KMS-11 (cell line): ENCODE results near the gene MICA.
"Not testable (repeated sequence)": the region's sequence is repeated elsewhere in the genome, so short reads cannot be mapped to it uniquely, and the experiment has no call there.

Experiments
- H2AFZ ChIP-seq: fragments of 200-600 bp; sonication (generic); 2 replicates; pipeline ENCODE4 v1.6.1; 2016; ENCODE audit warnings: antibody characterized with exemption, mixed run types, low read depth
- H3K27ac ChIP-seq: fragments of 200-600 bp; sonication (generic); 2 replicates; pipeline ENCODE4 v1.6.1; 2016; ENCODE audit warnings: mild to moderate bottlenecking, mixed run types
- H3K27me3 ChIP-seq: fragments of 200-600 bp; sonication (generic); 2 replicates; pipeline ENCODE4 v1.6.1; 2017; ENCODE audit warnings: mild to moderate bottlenecking, low read depth, mixed run types, moderate library complexity; ENCODE audit not compliant: insufficient read depth
- H3K36me3 ChIP-seq: fragments of 200-600 bp; sonication (generic); 2 replicates; pipeline ENCODE4 v1.6.1; 2017; ENCODE audit warnings: mild to moderate bottlenecking, mixed run types; ENCODE audit not compliant: insufficient read depth
- H3K4me1 ChIP-seq: fragments of 200-600 bp; sonication (generic); 2 replicates; pipeline ENCODE4 v1.6.1; 2016; ENCODE audit warnings: mild to moderate bottlenecking, low read depth, mixed run types; ENCODE audit not compliant: poor library complexity, severe bottlenecking
- H3K4me2 ChIP-seq: fragments of 200-600 bp; sonication (generic); 2 replicates; pipeline ENCODE4 v1.7.0; 2016; ENCODE audit warnings: mild to moderate bottlenecking, mixed run types
- H3K4me3 ChIP-seq: fragments of 200-600 bp; sonication (generic); IDR thresholded peaks from 2 replicates; pipeline ENCODE4 v1.6.1; 2017; ENCODE audit warnings: low read depth, low read length, mixed read lengths; ENCODE audit not compliant: insufficient read depth
- H3K79me2 ChIP-seq: fragments of 200-600 bp; sonication (generic); 2 replicates; pipeline ENCODE4 v1.6.1; 2016; ENCODE audit warnings: low read depth, mixed run types; ENCODE audit not compliant: insufficient read depth
- H3K9ac ChIP-seq: fragments of 200-600 bp; sonication (generic); 2 replicates; pipeline ENCODE4 v1.6.1; 2016; ENCODE audit warnings: mild to moderate bottlenecking, mixed run types
- H4K20me1 ChIP-seq: fragments of 200-600 bp; sonication (generic); 2 replicates; pipeline ENCODE4 v1.6.1; 2016; ENCODE audit warnings: mild to moderate bottlenecking, mixed run types; ENCODE audit not compliant: insufficient read depth
- CTCF ChIP-seq: fragments of 200-600 bp; sonication (generic); conservative IDR thresholded peaks from 2 replicates; pipeline ENCODE4 v1.6.1; 2017; ENCODE audit warnings: low read depth, mild to moderate bottlenecking, antibody characterized with exemption, low read length, moderate library complexity, mixed read lengths

Gene MICA

GRCh38 chr6:31383149-31383548 lies 20.2 kb upstream of the MICA start:
- no peak overlapping the region for H3K27ac ChIP-seq
- H3K36me3 ChIP-seq, result no peaks in the 10 kb centered on the region
- no peak for TF ChIP-seq CTCF
- no peaks in the 10 kb centered on the region for H4K20me1 ChIP-seq
- no peak overlapping the region for H2AFZ ChIP-seq
- H3K79me2 ChIP-seq, result no peaks in the 10 kb centered on the region
- H3K4me3 ChIP-seq, result no peak overlapping the region
- H3K9ac ChIP-seq, result no peak overlapping the region
- no peaks in the 10 kb centered on the region for H3K4me1 ChIP-seq
- no peak overlapping the region for H3K4me2 ChIP-seq
- H3K27me3 ChIP-seq, result no peaks in the 10 kb centered on the region

GRCh38 chr6:31385041-31385440 lies 18.4 kb upstream of the MICA start:
- Histone ChIP-seq H3K79me2 (no peaks in the 10 kb centered on the region), H3K27me3 (no peaks in the 10 kb centered on the region), H3K36me3 (no peaks in the 10 kb centered on the region), H3K9ac (no peak overlapping the region), H3K4me3 (no peak overlapping the region), H3K4me1 (no peaks in the 10 kb centered on the region), H3K27ac (no peak overlapping the region), H4K20me1 (no peaks in the 10 kb centered on the region), H3K4me2 (no peak overlapping the region), H2AFZ (no peak overlapping the region)
- no peak for TF ChIP-seq CTCF

- Histone ChIP-seq H3K27ac (no peak overlapping the region), H3K79me2 (no peaks in the 10 kb centered on the region), H3K36me3 (no peaks in the 10 kb centered on the region), H4K20me1 (no peaks in the 10 kb centered on the region), H3K9ac (no peak overlapping the region), H3K4me2 (no peak overlapping the region), H3K27me3 (no peaks in the 10 kb centered on the region), H3K4me3 (no peak overlapping the region), H3K4me1 (no peaks in the 10 kb centered on the region), H2AFZ (no peak overlapping the region)
- no peak for TF ChIP-seq CTCF
These were observed 17.3 kb upstream of the MICA start for GRCh38 chr6:31386099-31386498.

GRCh38 chr6:31386977-31387376 lies 16.4 kb upstream of the MICA start:
- no peaks in the 10 kb centered on the region for H4K20me1 ChIP-seq
- H2AFZ ChIP-seq, result no peak overlapping the region
- H3K27ac ChIP-seq, result no peak overlapping the region
- no peak overlapping the region for H3K9ac ChIP-seq
- no peaks in the 10 kb centered on the region for H3K36me3 ChIP-seq
- H3K27me3 ChIP-seq, result no peaks in the 10 kb centered on the region
- no peak overlapping the region for H3K4me3 ChIP-seq
- TF ChIP-seq CTCF, result no peak
- H3K4me1 ChIP-seq, result no peaks in the 10 kb centered on the region
- no peak overlapping the region for H3K4me2 ChIP-seq
- H3K79me2 ChIP-seq, result no peaks in the 10 kb centered on the region

- H3K36me3 ChIP-seq, H3K4me2 ChIP-seq, H3K4me3 ChIP-seq, H3K27ac ChIP-seq, H2AFZ ChIP-seq, H3K27me3 ChIP-seq, H3K4me1 ChIP-seq, H3K79me2 ChIP-seq, H3K9ac ChIP-seq, H4K20me1 ChIP-seq: not testable (repeated sequence)
These were observed 14.2 kb upstream of the MICA start for GRCh38 chr6:31388916-31389801.

GRCh38 chr6:31389802-31390132 lies 13.6 kb upstream of the MICA start:
- not testable (repeated sequence) for H3K79me2 ChIP-seq, H4K20me1 ChIP-seq, H2AFZ ChIP-seq, H3K4me3 ChIP-seq, H3K4me2 ChIP-seq, H3K27ac ChIP-seq, H3K27me3 ChIP-seq, H3K4me1 ChIP-seq, H3K36me3 ChIP-seq, H3K9ac ChIP-seq
